GM18502 (cell line): ENCODE data around the gene SLC39A13.
"Not testable (repeated sequence)": the region's sequence is repeated elsewhere in the genome, so short reads cannot be mapped to it uniquely, and the experiment has no call there.

ENCODE experiments used
- ATAC-seq: cut with Tn5 transposase; IDR thresholded peaks from one replicate; pipeline ENCODE4 v1.9.1; 2021; ENCODE audit warnings: mild to moderate bottlenecking; ENCODE audit not compliant: unreplicated experiment, poor library complexity

SLC39A13 gene

DNA sequence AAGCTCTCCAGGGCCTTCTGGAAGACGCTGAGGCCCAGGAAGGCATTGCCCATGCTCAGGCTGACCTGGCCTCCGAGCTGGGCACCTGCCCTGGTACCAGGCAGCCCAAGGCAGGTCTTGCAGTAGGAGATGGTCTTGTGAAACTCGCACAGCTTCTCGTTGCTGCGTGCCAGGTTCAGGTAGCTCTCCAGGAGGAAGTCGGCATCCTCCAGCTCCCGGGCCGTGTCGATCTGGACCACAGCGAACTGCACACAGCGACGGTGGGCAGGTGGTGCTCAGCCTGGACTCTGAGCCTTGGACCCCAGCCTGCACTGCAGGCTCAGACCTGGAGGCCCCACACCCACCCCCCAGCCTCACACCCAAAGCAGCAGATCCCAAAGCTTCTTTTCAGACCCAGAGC is 39.5 kb downstream of the SLC39A13 start:
- no peak for ATAC-seq

DNA sequence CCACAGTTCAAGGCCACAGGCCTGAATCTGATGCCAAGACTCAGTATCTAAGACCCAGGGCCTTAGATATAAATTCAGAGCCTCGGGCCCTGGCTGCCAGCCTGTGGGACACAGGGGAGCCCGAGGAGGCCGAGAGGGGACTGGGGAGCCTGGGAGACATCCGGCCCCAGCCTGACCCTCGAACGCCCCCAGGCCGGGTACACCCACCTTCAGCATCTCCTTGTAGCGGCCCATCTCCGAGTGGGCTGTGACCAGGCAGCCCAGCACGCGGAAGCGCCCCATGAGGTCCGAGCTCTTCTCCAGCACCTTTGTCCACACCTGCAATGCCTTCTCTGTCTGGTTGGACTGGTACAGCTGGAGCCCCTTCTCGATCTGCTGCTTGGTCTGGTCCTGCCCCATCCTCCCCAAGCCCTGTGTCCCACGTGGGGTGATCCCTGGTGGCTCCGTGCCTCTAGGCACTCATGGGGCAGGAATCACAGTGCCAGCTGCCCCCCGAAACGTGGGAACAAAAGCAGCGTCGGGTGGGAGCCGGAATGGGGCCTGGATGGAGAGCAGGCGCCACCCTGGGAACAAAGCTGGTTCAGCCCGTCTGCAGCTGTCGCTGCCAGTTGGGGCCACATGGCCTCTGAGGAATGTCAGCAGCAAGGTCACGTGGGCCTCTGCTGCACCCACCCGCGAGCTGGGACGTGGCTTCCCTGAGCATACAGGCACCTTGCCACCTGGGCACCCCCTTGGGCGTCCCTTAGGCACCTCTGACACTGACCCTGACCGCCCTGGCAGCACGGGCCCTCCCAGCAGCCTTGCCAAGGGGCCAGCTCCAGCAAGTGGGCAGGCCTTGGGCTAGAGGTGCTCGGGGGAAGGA is 40.4 kb downstream of the SLC39A13 start, which contains the start of gene RAPSN:
TSS of gene RAPSN (minus strand) at position 571 of the 862 bp plus-strand sequence. CDS start at position 399, 172 bp downstream.
- no peak for ATAC-seq

- ATAC-seq, result no peak
Observed at GRCh38 chr11:47449541-47449940, 41.2 kb downstream of the SLC39A13 start.

DNA sequence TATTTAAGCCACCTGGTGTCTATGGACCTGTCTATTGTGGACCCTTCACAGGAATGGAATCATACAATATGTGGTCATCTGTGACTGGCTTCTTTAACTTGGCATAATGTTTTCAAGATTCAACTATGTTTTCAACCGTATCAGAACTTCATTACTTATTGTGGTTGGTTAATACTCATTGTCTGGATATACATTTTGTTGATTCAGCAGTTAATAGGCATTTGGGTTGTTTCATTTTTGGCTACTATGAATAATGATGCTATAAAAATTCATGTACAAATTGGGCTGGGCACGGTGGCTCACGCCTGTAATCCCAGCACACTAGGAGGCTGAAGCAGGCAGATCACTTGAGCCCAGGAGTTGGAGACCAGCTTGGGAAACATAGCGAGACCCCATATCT is 43.0 kb downstream of the SLC39A13 start:
- ATAC-seq, result no peak

GRCh38 chr11:47451990-47452389 is 43.6 kb downstream of the SLC39A13 start:
- ATAC-seq, result no peak

GRCh38 chr11:47453365-47453764 is 45.0 kb downstream of the SLC39A13 start:
- no peak for ATAC-seq

- not testable (repeated sequence) for ATAC-seq
Observed at GRCh38 chr11:47454258-47454671, 45.9 kb downstream of the SLC39A13 start.

GRCh38 chr11:47460571-47461235 is 52.3 kb downstream of the SLC39A13 start:
- ATAC-seq, result no peak

DNA sequence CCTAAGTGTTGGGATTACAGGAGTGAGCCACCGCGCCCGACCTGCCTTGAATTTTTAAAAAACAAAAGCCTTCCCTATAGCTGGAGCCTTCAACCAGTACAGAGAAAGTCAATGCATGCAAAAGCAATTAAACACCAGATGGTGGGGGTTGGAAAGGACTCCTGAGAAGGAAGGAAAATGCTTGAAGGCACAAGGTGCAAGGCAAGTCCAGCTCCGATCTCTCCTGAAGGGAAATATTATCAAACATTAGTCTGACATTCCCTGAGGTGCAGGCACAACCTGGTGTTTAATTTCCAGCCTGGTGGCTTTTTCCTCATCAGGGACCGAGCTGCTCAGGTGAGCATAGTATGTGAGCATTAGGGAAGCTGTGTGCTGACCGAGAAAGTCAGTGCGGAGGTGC is 53.5 kb downstream of the SLC39A13 start:
- no peak for ATAC-seq

DNA sequence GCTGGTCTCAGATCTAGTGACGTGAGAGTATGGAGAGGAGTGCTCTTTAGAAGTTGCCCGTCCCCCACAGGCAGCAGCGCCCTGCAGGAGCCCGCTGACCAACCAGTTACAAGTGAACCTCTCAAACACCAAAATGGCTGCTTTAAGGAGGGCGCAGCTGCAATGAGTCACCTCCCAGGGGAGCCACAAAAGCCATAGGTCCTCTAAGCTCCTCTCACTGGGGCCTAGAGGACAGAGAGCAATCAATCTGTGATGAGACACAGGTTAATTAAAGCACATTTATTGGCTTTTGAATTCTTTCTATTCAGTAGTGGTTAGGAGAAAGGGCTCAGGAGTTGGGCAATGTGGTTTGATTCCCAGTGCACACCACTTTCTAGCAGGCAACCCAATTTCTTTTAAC is 56.1 kb downstream of the SLC39A13 start:
- no peak for ATAC-seq
